ENCODE data around the gene TBC1D32. TPM values are rescaled to one million over a fixed set of nuclear protein-coding genes. Genes with fewer than 3 reads are reported as not detected.

TBC1D32 gene
- total RNA-seq, 1 donor from 2014 or later, result 7.4 TPM

DNA sequence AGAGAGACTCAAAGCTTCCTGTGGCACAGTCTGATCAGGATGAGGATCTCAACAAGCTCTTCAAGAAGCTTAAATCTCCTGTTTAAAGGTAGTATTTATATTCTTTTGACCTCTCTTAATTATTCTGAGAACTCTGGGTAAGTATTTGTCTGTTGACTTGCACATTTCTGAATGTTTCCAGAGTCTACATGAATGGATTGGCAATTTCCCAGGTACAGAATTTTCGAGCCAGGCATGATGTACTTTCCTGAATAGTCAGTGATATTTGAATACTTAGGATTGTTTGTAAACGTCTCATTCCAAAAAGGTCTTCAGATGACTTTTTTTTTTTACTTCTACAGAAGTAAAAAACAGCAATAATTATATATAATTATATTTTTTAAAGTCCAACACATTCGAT, 293.4 kb downstream of the TBC1D32 start:
- no peak for DNase-seq (ENCODE audit: extremely low read depth, low read depth, low spot score)

DNA sequence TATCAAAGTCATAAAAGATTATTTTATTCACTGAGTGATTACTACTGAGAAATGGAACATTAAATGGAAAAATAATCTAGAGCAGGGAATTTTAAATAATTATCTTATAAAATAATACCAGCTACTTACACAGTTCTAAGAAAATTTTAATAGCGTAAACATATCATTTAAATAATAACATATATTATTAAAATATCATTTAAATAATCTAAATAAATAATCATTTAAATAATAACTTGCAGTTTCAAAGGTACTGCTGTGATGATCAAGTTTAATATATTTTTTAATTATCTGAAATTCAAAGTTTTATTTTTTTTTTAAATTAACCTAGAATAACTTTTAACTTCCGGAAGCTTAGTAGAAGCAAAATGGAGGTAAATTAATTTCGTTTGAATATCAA, 301.2 kb downstream of the TBC1D32 start:
- DNase-seq (ENCODE audit: extremely low read depth, low read depth, low spot score), result no peak

DNA sequence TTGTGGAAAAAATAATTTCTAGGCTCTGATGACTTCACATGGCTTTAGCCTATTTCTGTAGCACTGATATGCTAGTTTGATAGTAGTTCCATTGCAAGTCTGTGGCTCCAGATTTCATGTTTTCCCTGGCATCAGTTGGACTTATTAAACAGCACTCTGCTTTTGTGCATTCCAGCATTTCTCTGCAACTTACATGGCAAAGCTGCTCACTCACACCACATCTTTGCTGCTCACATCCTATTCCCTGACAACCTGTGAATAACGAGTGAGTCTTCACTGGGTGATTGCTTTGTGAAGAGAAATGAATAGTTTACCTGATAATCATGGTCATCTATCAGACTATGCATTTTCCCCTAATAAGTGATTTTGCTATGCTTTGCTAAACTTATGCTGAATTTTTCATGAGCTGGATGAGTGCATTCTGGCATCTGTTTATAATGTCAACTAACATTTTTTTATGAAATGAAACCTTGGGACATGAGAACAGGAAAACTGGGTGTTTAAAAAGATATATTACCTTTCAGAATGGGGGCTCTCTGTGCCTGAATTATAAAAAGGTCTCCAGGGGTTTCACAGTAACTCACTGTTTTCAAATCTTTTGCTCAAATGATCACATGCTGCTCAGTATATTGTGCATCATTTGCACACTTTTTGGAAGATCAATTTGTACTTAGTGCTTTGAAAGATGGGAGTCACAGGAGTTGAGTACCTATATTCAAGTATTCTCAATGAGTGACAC, 301.8 kb downstream of the TBC1D32 start:
- DNase-seq (ENCODE audit: extremely low read depth, low read depth, low spot score), result no peak

Other genes starting within 250 kb of the TBC1D32 start
- 232 and 310 TPM in 2 replicates for gene GJA1, start 101.2 kb upstream of the TBC1D32 start, total RNA-seq